ENCODE data around the gene RFESD.
"Not testable (repeated sequence)": the region's sequence is repeated elsewhere in the genome, so short reads cannot be mapped to it uniquely, and the experiment has no call there.

The RFESD gene

DNA sequence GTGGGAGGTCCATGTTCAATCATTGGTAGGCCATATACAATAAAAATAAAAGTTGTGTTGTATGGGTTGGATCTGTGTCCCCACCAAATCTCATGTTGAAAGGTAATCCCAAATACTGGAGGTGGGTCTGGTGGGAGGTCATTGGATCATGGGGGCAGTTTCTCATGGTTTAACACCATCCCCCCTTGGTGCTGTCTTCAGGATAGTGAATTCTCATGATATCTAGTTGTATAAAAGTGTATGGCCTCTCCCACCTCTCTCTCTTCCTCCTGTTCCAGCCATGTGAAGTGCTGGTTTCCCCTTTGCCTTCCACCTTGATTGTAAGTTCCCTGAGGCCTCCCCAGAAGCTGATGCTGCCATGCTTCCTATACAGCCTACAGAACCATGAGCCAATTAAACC lies 21.1 kb downstream of the RFESD start:
- DNase-seq = no peak

DNA sequence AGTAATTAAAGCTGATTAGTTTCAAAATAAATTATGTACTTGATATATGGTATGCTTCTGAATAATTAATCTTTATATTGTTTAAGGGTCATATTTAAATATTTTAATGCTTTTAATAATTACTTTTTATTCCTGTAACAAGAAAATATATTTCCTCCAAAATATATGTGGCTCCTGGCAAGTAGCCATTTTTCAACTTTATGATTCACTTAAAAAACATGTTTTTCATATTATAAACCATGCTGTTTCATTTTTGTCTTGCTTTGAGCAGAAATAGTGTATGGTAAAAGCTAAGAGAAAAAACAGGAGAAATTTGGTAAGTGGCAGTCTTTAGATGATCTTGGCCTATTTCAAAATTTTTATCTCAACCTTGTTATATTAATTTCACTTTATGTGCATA lies 21.6 kb downstream of the RFESD start:
- no peak for DNase-seq

DNA sequence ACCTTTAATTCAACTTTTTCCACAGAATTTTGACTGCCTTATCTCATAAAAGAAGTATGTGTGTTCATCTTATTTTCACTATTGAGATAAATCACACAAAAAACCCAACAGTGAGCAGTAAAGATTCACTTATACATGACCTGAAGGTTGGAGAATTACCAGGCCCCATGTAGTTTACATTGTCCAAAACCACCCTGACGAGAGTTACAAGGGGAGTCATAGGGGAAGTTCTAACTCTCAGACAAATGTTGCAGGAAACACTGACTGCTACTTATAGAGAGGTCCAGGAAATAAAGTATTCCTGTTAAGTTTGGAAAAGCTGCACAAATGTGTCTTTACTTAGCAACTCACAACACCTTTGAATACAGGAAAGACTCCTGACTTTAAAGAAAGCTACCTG lies 22.2 kb downstream of the RFESD start:
- DNase-seq = no peak

DNA sequence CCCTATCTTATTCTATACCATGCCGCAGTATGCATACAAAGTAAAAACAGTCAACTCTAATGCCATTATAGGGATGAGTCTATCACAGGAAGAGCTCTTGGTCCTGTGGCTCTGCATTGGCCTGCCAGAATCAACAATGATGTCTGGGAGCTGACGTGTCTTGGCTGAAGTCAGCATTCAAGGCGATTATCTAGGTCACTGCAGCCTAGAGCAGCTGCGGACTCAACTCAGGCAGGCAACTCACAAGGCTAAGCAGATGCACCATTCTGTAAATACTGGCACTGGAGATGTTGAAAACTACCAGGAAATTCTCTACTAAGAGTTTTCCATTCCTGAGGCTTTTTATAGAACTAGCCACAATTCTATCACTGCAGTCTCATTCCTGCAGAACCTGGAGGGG lies 23.0 kb downstream of the RFESD start:
- no peak for DNase-seq

DNA sequence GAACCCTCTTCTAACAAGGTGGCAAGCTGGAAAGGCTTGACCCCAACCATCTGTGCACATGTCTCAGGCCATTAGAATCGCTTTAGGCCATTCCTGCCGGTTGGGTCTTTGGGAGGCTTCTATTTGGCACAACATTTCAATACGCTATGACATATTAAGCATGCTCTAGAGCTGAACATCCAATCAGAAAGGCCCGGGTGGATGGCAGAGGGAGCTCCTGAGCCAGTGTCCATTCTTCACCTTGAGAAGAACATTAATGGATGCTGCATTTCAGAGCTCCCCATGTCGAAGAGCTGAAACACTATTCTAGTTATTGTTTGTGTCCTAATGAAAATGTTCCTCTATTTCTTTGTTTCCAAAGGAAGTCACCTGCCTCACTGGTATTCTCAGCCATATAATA lies 23.4 kb downstream of the RFESD start:
- no peak for DNase-seq

DNA sequence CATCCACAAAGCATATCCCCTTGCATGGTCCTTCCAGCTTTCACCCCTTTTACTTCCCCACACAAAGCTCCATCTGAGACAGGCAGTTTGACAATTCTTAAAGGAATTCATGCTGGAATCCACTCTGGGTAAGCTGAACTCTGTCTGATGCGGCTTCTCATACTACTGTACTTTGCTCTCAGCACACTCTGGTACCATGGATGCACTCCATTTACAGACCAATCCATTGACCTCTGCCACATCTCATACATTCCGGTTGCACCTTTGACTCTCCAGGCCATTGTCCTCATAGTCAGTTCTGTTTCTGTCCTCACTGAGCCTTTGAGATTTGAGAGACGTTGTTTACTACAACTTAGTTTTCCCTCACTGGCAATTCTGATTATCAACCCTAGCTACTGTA lies 24.0 kb downstream of the RFESD start:
- DNase-seq = no peak

DNA sequence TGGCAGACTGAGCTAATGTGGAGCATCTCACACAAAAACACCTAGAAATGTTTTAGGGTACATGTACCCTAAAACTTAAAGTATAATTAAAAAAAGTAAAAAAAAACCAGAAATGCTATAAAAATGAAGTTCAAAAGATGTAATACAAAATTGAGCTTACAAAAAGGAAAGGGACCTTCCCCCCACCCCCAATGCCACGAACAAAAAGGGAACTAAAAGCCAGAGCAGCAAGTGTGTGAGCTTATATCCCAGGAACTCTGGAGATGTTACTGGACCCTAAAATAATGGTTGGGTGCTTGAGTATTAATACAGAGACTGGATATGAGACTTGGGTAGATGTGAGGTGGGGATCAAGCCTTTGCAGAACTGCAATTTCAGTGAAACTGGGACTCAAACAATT lies 25.2 kb downstream of the RFESD start:
- no peak for DNase-seq

DNA sequence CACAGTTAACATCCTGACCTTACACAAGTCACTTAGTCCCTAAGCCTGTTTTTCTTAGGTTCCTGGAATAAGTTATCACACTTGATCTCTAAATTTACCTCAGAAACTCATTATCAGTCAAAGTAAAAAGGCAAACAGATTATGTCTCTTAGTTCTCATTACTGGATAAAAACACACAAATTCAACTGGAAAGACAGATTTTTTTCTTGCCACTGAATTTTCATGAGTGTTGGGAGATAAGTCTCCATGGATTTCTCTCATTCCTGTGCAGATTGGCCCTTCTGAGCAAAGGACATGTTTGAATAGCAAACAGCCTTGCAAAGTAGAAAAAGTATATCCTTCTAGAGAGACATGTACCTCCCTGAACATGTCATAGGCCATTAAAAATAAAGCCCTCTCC lies 26.1 kb downstream of the RFESD start:
- no peak for DNase-seq

DNA sequence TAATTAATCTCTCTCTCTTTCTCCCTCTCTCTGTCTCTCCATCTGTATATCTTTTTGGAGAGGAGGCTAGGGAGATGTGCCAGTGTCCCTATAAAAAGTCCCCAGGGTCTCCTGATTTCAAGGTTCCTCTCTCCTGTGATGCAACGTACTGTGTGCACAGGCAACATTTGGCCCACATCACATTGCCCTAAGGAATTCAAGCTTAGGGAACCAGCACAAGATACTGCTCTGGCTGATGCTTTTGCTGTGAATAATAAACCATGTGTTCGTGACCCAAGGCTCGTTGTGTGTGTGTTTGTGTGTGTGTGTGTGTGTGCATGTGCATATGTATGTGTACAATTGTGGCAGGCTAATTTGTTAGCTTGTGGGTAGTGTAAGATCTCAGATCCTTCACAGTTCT lies 26.5 kb downstream of the RFESD start:
- DNase-seq = no peak

DNA sequence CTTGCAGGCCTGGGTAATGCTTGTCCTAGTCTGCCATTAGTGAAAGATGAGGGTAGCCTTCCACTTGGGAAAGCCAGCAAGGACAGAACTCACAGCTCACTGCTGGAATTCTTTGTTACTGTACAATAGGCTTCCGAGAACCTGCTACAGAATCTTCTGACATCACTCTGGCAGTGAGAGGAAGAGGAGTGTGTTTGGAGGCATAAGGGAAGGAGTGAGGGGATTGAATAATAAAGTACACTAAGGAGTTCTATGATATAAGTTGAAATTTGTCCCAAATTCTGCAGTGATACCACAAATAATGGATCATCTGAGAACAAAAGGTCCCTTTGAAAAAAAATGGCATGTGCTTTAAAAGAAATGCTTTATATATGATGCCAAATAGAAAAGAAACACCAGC lies 36.3 kb downstream of the RFESD start, which contains the start of gene SPATA9:
SPATA9 (minus strand) TSS at position 101 of the 400 bp plus-strand sequence. CDS start 137 bp downstream, outside the sequence.
- no peak for DNase-seq

DNA sequence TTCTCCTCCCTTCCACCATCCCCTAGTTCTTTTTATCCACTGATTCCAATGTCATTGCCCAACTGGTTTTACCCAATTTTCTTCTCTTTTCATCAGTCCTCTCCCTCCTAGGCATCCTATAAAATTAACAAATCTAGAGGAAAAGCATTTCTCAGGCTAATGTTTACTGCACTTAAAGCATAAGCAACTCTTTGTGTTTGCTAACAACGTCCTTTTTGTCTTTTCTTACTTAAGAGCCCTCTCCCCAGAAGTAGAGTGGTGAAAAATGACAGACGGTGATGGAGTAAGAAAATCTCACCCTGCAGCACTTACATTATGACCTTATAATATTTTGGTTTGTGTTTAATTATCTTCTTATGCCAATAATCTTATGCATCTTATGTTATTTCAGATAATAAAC lies 37.8 kb downstream of the RFESD start:
- no peak for DNase-seq

DNA sequence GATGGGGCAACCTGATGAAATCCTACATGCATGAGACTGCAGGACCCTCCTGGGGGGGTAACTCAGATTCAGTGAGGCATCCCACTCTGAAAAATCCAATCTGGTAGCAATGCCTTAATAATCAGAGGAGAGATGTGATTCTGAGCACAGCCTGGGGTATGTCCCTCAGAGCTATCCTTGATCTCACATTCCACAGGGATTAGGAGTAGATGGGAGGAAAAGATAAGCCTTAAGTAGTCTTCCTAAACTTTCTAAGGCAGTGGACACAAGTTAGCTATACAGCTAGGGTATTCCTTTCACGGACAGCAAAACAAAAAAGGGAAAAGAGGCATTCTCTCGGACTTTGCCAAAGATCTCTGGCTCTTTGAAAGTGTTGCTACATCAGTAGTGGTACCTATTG lies 40.1 kb downstream of the RFESD start:
- no peak for DNase-seq

DNA sequence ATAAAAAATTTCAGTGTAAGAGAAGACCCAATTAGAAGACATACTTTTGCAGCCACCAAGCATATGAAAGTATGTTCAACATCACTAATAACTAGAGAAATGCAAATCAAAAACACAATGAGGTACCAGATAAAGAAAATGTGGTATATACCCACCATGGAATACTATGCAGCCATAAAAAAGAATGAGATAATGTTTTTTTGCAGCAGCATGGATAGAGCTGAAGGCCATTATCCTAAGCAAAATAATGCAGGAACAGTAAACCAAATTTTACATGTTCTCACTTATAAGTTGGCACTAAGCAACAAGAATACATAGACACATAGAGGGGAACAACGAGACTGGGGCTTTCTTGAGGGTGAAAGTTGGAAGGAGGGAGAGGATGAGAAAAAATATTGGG lies 43.1 kb downstream of the RFESD start:
- no peak for DNase-seq

DNA sequence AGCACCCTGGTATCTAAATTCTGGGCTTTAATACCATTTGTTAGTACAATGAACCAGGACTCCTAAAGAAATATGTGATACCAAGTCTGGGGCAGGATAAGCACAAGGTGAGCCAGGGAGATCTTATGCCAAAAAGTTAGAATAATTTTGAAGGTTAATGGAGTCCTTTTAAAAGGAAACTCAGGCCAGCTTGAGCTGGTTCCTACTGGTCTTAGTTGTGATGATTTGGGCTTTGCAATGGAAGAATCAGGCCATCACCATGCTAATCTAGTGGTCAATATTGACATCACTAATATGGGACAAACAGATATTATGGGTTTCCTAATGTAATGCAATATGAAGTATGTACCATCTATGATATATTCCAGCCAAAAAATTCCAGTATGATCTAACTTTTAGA lies 43.8 kb downstream of the RFESD start:
- no peak for DNase-seq

DNA sequence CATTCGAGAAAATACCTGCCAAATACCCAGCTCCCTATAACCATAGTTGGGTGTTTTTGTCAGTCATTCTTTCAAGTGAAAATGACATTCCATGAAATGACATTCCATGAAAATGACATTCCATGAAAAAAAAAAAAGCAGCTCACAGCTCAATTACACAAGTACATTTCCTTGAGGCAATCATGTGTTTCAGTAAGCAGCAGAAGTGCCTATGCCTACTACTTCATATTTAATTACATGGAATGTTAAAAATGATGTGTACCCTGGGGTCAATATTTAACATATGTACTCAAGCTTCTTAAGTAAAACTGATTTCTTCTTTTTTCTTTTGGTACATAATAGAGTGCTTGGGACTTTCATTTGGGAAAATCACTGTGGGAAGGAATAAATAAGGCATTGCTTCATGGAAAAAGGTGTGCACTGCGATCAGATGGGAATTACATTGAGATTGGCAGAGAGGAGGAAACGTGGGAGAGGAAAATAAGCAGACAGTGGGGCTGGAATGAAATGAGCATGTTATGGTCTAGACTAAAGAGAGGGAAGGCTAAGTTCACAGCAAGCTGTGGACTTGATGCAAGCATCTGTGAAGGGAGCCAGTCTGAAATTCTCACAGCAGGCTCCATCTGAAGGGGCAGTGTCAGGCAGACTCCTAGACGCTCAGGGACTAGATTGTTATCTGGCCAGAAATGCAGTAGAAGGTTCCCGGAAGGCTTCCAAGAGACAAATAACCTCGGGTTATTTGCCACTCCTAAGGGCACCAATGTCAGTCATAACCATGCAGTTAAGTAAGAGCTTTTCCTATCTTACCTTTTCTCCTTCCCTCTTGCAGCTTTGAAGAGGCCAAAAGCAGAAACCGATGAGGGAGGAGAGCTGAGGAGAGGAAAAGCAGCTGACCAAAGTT lies 51.5 kb downstream of the RFESD start:
- DNase-seq = no peak

DNA sequence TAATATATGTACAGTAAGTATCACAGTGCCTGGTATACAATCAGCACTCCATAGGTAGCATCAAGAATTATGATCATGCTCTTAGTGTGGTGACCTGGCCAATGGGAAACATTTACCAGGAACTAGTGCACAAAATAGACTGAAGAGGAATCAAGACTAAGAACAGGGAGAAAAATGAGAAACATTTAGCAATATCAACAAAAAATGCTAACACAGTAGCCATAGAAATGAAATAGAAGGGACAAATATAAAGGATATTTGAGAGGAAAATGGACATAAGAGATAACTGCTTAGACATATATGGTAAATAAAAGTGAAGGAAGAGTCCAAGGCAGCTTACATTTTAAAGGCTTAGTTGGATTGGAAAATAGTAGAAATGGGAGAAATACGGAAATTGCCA lies 52.8 kb downstream of the RFESD start:
- DNase-seq = no peak

DNA sequence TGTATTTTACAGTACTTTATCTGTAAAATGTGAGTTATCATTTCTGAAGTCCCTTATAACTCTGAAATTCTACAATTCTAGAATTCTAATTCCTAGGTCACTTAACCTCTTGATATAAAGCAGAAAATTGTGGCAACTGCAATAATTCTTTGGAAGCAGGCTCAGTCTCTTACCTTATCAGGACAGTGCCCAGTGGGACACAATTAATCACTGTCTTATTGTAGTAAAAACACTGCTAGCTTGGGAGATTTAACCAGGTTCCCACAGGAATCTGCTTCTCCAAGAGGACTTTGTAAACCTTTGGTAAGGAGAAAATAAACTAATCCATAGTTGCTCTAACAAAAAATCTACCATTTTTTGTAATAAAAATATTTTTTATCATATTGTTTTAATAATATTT lies 54.5 kb downstream of the RFESD start:
- DNase-seq = no peak

DNA sequence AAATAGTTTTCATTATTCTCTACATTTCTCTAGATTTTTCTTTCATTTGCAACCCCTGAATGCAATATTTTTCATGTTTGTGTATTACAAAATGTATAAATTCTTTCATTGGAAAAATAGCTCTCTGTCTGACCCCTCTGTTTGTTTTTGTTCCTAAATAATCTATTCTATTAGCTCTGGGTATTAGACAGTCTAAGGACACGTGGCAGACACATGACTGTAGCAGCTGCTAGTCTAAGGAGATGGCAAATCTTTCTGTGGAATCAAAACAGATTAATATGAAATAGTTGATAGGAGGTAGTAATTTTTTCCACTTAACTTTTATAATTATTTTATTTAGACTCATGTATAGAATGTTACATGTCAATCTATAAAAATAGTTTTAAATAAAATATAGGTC lies 57.6 kb downstream of the RFESD start:
- no peak for DNase-seq

DNA sequence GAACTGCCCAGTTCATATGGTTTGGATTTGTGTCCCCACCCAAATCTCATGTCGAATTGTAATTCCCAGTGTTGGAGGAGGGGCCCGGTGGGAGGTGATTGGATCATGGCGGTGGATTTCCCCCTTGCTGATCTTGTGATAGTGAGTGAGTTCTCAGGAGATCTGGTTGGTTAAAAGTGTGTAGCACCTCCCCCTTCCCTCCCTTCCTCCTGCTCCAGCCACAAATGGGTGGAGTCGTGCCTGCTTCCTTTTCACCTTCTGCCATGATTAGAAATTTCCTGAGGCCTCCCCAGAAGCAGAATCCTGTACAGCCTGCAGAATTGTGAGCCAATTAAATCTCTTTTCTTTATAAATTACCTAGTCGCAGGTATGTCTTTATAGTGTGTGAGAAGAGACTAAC lies 59.6 kb downstream of the RFESD start:
- DNase-seq = not testable (repeated sequence)

DNA sequence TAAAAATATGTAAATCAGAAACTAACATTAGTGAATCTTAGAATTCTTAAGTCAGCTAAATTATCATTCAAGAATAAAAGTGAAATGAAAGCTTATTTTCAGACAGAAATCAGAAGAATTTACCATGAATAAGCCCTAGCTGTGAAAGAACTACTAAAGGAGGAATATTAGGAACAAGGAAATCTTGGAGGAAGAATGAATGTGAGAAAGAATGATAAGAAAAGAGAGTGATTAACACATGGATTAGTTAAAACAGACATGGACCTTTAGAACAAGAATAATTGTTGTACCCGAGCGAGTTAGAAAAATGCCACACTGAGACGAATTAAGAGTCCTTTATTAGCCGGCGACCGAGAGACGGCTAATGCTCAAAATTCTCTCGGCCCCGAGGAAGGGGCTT lies 60.5 kb downstream of the RFESD start:
- DNase-seq = no peak
